GM19372 (cell line): ENCODE results near the gene STAMBPL1.
A peak's percentile ranks its signal among the peaks of the same experiment; 100 is the strongest.

Source experiments
- ATAC-seq: cut with Tn5 transposase; IDR thresholded peaks from one replicate; pipeline ENCODE4 v1.9.1; 2021; ENCODE audit warnings: mild to moderate bottlenecking, low read depth, moderate library complexity; ENCODE audit not compliant: unreplicated experiment

Gene STAMBPL1

DNA sequence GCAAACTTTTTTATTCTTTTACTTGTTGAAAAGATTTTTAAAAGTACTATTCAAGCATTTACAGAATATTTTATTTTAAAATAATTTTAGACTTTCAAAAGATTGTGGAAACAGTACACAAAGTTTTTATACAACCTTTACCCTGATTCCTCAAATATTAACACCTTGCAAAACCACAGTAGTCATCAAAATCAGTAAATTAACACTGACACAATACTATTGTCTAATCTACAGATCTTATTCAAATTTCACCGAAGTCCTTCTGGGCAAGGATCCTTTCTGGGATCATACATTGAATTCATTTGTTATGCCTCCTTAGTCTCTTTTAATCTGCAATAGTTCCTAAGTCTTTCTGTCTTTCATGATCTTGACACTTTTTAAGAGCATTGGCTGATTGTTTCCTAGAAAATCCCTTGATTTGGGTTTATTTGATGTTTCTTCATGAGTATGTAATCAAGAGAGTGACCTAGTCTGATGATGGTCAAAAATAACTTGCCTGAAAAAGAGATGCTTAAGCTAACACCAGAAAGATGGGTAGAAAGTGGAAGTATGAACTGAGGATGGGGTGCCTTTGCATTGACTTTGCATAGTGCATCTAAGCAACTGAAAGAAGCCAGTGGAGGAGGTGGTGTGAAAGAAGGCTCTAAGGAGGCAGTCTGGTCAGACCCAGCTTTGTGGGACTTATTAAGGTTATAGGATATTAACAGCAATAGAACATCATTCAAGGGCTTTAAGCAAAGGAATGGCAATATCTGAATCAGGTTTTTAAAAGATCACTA is 9.7 kb downstream of the STAMBPL1 start:
- ATAC-seq, result peak; percentile 57

DNA sequence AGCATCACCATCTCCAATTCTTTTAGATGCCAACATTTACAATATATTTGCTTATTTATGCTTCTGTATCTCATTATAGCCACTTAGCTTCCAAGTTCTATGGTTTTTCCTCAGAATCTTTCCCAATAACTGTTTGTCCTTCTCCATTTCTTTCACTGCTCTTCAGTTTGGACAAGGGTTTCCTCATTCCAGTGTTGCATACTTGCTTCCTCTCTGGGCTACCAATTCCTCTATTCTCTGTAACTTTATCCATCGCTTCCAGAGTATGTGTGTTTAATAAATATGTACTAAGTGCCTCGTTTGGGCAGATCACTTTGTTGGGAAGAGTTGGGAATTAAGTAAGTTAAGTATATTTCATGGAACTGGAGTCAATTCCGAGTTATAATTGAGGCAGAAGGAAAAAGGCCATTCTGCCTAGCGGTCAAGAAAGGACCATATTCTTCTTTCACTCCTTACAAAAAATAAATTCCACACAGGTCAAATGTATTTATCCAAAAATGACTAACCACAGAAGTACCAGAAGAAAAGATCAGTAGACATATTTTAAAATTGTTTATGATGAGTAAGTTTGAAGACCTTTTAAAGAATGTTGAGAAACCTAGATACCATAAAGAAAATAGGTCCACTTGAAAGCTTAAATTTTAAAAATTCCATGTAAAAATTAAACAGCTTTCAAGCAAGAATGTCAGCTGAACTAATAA is 10.8 kb downstream of the STAMBPL1 start:
- ATAC-seq, result no peak

DNA sequence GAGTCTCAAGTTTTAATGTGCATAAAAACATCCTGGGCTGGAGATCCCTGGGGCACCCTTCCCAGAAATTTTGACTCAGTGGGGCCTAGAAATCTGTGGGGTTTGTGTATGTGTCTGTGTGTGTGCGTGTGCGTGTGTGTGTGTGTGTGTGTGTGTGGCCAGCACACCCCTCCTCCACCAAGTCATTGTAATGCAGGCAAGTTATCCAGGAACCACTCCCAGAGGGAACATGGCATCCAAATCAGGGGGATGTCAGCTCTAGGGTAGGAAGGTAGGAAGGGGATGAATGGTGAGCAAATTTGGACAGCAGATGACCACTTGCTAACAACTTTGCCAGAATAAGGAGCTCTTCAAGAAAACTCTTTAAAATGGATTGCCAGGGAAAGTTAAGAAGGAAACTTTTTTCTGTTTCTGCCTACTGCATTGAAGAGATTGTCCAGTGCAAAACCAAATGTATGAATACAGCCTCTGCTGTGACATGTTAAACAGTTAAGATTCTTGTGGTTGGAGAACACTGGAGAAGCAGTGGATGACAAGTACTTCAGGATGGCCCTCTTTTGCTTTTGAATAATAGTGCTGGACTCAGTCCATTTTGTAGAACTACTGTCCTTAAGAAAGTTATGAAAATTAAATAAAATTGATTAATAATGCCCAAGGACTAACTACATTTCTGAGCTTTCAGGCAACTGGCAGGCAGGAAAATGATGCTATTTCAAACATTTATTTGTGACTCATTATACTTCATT is 12.3 kb downstream of the STAMBPL1 start:
- no peak for ATAC-seq

DNA sequence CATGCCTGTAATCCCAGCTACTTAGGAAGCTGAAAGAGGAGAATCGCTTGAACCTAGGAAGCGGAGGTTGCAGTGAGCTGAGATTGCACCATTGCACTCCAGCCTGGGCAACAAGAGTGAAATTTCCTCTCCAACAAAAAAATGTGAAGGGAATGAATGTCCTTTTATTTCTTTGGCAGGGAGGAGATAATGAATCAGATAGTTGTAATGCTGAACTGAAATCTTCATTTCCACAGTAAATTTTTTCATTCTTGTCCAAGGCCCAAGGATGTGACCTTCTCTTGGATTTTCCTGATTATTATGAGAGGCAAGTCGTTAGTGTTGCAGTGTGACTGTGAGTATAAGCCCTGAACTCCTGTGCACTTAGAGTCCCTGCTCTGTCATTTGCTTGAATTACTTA is 13.6 kb downstream of the STAMBPL1 start:
- ATAC-seq, result no peak

DNA sequence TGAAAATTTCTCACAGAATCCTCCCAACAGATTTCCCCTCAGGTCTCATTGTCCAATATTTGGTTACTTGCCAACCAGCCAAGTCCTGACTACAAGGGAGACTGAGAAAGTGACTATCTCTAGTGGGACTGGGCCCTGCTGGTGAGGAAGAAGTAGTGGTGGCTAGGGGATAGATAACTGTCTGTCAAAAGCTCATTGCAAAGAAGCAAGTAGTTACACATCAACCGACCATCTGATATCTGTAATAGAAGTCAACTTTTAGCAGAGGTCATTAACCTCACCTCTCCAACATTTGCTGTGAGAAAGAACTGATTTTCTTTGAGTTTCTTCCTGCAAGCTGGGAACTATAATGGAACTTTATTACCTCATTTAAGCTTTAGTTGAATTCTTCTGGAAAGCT is 15.2 kb downstream of the STAMBPL1 start:
- no peak for ATAC-seq

DNA sequence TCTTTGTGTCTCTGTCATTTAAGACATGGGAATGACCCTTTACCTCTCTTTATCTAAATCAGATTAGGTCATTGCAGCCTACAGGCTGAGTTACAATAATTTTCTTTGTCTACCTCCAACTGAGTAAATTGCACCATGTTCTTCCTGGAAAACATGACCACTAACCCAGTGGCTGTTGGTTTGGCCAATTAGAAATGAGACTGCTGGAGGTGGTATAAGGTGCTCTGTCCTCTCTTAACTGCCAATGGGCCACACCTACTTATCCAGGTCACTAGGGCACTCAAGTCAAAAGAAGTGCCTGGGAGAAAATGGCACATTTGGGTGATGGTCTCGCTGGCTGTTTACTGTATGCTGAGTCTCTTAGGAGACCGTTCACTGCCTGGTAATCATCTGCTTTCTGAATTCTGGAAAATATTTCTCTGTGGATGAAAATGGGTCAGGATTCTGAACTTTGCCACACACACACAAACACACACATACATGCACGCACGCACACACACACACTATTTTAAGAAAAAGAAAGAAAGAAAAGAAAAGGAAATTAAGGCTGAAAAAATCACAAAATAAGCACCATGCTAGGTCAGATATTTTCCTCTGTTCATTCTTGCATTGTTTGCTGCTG is 16.4 kb downstream of the STAMBPL1 start:
- no peak for ATAC-seq

DNA sequence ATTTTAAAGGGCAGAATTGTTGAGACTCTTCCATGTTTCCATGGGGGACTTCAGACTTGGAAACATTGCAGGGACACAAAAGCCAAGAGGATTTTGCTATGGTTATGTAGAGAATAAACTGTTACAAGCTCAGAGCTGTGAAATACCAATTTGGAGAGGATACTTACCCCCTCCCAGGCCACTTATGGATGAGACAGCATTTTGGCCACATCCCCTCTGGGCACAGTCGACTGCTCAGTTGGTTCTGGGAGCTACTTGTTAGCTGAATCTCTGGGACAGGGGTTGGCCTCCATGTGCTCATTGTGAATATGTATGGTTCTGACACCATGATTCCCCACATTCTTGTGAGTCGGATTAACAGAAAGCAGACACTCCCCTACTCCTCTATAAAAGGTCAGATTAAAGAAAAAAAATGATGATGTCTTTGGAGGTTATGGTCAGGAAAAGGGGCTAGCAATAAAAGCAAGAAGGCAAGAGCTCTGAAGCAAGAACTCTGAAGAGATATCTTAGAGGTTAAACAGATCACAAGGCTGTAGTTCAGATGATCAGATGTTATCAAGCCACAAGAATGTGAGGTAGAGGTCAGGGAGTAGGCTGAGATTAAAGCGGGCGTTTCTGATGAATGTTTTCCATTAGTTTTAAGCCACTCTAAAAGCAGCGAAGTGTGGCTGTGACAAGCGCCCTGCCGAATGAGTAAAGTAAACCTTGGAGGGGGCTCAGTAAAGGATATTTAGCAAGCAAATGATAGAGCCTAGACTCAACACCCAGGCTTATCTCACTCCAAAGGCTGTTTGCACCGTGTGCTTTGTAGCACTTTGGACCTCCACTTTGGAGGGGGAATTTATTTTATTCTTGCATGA is 17.2 kb downstream of the STAMBPL1 start:
- no peak for ATAC-seq

DNA sequence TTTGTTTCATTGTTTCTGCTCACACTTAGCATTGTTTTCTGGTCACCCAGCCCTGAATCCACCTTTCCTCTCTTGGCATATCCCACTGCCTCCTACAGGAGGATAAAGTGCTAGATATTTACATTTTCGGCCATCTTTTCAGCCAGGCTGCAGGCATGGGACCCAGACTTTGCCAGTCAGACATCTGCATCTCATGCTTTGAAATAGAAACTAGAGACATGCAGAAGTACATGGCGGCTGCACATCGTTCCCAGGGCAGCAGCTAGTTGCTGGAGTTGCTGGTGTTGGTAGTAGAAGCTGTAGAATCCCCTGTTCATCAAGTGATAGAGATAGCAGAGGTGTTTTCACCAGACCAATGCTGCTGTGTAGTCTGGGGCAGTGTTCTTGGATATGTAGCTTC is 18.7 kb downstream of the STAMBPL1 start:
- no peak for ATAC-seq

DNA sequence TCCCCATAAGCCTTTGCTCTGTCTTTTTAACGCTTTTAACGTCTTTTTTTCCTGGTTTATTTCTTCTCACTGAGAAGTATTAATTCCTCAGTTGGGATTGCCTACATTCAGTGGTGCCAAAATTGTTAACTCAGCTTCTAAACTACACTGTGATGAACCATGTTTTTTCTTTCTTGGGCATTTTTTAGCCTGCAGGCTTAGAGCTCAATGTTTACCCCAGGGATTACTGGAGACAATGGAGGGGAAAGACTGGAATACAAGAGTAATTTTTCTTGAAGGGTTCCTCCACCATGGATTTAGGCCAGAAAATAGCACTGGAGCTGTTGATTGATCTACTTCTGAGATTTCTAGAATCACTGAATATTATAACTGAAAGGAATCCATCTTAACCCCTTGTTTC is 19.8 kb downstream of the STAMBPL1 start:
- ATAC-seq, result no peak

DNA sequence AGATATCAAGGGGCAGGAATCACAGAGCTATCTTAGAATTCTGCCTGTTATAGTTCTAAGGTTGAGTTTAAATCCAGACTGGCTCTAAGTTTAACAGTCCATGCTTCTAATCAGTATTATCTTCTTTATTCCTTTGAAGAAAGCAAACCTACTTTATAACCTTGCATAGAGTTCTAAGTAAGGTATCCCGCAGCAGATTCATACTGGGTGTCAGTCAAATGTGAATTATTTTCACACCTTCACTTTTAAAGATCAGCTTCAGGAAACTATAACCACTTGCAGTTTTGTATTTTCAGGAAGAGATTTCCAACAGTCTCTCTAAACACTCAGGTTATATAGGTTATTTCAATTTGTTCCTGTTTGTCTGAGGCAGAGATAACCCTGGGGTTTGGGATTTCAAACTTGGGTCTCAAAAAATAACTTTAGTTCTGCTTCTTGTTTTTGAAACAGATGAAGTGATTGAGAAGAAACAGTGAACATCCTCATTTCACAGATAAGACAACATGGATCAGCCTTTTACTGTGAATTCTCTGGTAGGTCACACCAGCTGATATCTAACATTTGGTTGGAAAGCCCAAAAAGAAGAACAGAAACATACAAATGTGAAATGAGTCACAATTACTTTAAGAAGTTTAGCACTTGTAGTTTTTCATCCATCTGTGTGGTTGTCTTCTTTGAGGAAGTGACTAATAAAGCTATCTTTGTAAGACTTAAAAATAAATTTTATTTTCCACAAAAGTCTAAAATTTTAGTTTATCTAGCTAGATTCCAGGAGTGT is 21.4 kb downstream of the STAMBPL1 start:
- peak; percentile 77 for ATAC-seq

DNA sequence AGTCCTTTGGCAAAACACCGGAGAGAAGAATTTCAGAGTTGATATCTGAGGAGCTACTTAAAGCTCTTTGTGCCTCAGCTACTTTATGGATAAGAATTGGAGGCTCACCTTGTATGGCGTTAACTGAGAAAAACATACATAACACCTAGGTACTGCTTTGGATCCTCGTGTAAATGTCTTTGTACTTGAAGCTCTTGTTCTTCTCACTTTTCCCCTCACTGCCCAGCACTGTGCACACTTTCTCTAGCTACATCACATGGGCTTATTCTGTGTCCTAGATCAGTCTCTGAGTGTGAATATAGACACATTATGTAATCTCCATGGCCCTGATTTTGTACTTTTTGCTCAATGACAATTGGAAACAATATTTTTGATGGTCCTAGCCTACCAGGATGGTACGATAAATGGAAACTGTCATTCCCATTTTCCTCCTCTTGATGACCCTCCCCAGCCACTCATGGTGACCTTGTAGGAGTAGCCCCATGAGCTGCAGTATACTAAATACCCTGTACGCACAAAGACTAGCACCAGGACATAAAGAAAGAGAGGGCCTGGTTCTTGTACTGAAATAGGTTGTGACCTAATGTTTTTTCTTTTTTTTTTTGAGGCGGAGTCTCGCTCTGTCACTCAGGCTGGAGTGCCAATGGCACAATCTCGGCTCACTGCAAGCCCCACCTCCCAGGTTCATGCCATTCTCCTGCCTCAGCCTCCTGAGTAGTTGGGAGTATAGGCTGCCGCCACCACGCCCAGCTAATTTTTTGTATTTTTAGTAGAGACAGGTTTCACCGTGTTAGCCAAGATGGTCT is 22.1 kb downstream of the STAMBPL1 start:
- ATAC-seq, result peak; percentile 34

DNA sequence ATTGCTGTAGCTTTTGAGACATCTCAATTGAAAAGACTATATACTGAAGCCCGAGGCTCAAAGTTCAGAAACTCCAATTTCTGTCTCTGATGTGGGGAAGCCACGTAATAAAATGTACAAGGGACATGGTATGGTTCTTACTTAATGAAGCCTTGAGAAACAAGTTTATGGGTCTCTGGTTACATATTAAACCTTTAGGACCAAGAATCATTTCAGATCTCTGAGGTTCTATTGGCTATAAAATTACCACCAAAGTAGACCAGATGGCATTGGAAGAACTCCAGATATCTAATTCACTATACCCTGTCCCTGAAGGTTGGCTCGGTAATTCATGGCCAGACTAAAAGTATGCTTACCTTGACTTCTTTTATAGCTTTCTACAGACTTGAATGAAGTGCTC is 23.7 kb downstream of the STAMBPL1 start:
- no peak for ATAC-seq

DNA sequence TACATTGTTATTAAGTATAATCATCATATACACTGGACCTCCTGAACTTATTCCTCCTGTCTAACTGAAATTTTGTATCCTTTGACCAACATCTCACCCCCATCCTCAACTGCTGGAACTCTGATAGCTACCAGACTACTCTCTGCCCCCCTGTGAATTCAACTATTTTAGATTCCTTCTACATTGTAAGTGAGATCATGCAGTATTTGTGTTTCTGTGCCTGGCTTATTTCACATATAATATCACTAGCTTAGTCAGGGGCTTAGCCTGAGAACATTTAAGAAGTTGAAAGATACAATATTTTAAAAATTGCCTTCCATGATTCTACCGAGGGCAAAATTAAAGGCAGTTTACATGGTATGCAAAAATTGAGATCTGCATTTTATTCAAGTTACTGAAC is 26.9 kb downstream of the STAMBPL1 start:
- ATAC-seq, result no peak

DNA sequence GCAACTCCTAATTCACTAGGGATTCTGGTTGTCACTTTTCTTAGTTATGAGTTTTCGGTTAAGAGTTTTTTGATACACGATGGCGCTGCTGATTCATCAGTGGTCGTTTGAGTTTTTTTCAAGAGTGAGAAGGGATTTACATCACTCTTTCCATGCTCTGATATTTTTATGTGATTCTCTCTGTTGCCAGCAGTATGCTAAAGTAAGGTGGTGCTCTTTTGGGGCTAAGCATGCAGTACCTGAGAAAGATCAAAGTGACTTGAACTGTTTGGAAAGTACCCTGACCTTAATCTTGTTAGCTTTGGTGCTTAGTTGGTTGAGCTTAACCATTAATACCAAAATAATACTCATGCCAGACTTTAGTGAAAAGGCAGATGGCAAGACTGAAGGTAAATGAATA is 28.1 kb downstream of the STAMBPL1 start:
- no peak for ATAC-seq

DNA sequence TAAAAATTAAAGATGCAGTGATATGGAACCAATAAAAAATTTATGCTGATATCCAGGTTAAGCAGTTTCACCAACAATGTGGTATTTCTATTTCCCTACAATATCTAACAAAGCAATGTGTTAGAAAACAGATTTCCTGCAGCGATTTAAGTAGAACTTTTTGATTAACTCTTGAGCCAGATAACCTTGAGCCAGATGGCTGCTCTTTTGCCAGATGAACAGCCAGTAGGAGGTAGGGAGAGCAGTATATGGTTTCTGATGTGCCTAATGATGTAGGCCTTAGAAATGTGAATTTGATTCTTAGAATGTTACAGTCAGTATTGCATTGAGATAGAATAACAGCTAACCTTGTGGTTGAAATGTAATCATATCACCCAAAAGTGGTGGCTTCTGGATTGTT is 31.1 kb downstream of the STAMBPL1 start:
- ATAC-seq, result no peak

DNA sequence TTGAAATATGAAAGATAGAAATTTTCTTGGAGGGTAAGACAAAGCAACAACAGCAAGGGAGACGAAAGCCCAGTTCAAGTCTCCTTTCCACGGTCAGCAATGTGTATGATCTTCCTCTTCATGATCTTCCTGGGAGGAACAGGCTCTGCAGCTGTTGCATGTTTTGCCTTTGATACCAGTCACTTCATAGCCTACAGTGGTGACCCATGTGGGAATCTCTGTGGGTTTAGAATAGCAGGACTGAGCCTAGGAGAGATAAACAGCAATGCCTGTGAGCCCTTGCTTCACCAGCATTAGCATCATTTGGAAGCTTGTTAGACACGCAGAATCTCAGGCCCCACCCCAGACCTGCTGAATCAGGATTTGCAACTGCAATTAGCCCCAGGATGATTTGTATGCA is 31.8 kb downstream of the STAMBPL1 start:
- no peak for ATAC-seq

DNA sequence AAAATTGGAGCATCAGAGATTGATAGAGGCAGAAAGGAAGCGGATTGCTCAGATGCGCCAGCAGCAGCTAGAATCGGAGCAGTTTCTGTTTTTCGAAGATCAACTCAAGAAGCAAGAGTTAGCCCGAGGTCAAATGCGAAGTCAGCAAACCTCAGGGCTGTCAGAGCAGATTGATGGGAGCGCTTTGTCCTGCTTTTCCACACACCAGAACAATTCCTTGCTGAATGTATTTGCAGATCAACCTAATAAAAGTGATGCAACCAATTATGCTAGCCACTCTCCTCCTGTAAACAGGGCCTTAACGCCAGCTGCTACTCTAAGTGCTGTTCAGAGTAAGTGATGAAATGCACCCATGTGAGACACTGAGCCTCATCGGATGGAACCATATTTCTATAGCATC is 33.1 kb downstream of the STAMBPL1 start:
- ATAC-seq, result no peak

DNA sequence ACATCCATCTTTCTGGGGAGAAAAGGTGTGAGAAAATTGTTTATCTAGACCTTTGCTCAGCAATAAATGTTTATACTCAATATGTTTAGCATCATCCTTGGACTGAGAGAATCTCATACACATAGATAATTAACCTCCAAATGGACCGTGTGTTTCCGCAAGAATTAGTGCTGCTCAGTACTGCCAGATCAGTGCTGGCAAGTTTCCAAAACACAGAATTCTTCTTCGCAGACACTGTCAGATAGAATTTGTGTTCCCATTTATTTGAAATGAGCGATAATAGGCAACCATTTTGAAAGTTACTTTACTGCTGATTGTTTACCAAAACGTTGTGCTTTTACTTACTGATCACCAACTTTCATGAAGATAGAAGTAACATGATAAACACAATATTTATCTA is 33.7 kb downstream of the STAMBPL1 start:
- no peak for ATAC-seq

DNA sequence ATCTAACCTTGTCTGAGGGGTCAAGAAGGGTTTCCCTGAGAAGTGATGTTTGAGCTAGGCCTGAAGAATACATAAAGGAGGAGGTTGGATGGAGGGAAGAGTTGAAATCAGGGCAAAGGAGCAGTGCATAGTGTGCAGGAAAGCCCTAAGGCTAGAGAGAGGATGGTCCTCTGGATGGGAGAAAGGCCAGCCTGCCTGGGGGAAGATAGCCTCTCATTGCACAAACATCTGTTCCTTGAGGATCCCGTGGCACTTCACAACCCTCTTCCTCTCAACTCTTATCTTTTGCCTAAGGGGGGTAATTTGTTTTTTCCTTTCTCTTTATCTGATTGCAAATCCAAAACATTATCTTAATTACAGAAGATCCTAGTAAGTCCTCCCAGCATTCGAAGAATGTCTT is 35.7 kb downstream of the STAMBPL1 start:
- no peak for ATAC-seq
